ENCODE data around the gene GEMIN8.
A peak's percentile ranks its signal among the peaks of the same experiment; 100 is the strongest.

The GEMIN8 gene, protein sequence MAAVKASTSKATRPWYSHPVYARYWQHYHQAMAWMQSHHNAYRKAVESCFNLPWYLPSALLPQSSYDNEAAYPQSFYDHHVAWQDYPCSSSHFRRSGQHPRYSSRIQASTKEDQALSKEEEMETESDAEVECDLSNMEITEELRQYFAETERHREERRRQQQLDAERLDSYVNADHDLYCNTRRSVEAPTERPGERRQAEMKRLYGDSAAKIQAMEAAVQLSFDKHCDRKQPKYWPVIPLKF
- long read RNA-seq, transcript GEMIN8-202 (5 exons, 1,682 nt), result minor isoform, 5 of 105 reads
- long read RNA-seq, transcript GEMIN8-203 (4 exons, 1,119 nt), result major isoform, 36 of 105 reads
- long read RNA-seq, partial matches to known transcripts, result 54 of 105 reads
- long read RNA-seq, other reads (novel, unspliced or antisense), result 10 of 105 reads

DNA sequence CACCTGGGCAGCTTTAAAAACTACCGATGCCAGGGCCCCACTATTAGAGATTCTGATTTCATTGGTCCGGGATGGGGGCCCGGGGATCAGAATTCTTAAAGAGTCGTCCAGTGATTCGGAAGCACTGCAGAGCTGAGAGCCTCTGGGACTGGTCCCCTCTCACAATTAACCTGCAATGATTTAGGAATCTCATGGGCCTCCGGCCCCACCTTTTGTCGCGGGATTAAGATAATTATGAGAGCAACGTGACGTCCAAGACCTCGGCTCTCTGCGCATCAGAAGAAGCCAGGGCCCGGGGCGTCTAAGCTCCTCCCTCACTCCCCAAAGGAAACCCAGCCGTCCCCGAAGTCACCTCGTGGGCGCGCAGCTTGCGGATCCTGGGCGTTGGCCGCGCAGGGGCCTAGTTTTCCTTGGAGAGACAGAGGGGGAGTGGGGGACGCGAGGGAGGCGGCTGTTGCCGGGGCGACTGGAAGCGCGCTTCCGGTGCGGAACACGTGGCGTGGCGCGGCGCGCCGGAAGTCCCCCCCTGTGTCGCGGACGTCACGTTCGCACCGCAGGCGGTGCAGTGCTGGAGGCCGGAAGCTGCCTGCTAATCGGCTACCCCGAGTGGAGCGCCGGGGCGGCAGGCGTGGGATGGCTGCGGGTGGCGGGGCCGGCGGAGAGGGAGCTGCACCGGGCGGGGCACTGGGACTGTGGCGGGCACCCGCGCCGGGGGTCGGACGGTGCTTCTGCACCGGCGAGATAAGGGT, at the start of gene GEMIN8:
Gene GEMIN8 (minus strand): TSS at position 468 of the 749 bp plus-strand sequence. CDS start 8,414 bp downstream, outside the sequence.
- peak; percentile 86 for TF ChIP-seq POLR2AphosphoS5 (IDR thresholded peaks at IDR 0.05; ENCODE audit: low read depth)
- no peak for TF ChIP-seq SPI1 (IDR thresholded peaks at IDR 0.05; ENCODE audit: borderline replicate concordance, low read depth)
- peak; percentile 86 for TF ChIP-seq GABPA (IDR thresholded peaks at IDR 0.05; ENCODE audit: low read depth)
- TF ChIP-seq, protein P1, sequence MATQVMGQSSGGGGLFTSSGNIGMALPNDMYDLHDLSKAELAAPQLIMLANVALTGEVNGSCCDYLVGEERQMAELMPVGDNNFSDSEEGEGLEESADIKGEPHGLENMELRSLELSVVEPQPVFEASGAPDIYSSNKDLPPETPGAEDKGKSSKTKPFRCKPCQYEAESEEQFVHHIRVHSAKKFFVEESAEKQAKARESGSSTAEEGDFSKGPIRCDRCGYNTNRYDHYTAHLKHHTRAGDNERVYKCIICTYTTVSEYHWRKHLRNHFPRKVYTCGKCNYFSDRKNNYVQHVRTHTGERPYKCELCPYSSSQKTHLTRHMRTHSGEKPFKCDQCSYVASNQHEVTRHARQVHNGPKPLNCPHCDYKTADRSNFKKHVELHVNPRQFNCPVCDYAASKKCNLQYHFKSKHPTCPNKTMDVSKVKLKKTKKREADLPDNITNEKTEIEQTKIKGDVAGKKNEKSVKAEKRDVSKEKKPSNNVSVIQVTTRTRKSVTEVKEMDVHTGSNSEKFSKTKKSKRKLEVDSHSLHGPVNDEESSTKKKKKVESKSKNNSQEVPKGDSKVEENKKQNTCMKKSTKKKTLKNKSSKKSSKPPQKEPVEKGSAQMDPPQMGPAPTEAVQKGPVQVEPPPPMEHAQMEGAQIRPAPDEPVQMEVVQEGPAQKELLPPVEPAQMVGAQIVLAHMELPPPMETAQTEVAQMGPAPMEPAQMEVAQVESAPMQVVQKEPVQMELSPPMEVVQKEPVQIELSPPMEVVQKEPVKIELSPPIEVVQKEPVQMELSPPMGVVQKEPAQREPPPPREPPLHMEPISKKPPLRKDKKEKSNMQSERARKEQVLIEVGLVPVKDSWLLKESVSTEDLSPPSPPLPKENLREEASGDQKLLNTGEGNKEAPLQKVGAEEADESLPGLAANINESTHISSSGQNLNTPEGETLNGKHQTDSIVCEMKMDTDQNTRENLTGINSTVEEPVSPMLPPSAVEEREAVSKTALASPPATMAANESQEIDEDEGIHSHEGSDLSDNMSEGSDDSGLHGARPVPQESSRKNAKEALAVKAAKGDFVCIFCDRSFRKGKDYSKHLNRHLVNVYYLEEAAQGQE (IDR thresholded peaks at IDR 0.05; ENCODE audit: insufficient replicate concordance, low read depth), result peak; percentile 9
- TF ChIP-seq, protein P2, sequence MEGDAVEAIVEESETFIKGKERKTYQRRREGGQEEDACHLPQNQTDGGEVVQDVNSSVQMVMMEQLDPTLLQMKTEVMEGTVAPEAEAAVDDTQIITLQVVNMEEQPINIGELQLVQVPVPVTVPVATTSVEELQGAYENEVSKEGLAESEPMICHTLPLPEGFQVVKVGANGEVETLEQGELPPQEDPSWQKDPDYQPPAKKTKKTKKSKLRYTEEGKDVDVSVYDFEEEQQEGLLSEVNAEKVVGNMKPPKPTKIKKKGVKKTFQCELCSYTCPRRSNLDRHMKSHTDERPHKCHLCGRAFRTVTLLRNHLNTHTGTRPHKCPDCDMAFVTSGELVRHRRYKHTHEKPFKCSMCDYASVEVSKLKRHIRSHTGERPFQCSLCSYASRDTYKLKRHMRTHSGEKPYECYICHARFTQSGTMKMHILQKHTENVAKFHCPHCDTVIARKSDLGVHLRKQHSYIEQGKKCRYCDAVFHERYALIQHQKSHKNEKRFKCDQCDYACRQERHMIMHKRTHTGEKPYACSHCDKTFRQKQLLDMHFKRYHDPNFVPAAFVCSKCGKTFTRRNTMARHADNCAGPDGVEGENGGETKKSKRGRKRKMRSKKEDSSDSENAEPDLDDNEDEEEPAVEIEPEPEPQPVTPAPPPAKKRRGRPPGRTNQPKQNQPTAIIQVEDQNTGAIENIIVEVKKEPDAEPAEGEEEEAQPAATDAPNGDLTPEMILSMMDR (IDR thresholded peaks at IDR 0.05; ENCODE audit: insufficient read depth, low read length), result no peak
- DNase-seq (ENCODE audit: low read depth in 1 of 2, low spot score in 1 of 2), result peak; percentile 70 to 83
- peak within 1 kb of the TSS; percentile 71 for H3K4me3 ChIP-seq (replicated peaks; ENCODE audit: insufficient read depth, low read length)
- no peaks in the 10 kb centered on the region for H3K27me3 ChIP-seq (ENCODE audit: insufficient read depth, poor library complexity, severe bottlenecking)
- peak within 1 kb of the TSS; percentile 80 for H3K27ac ChIP-seq (replicated peaks)

DNA sequence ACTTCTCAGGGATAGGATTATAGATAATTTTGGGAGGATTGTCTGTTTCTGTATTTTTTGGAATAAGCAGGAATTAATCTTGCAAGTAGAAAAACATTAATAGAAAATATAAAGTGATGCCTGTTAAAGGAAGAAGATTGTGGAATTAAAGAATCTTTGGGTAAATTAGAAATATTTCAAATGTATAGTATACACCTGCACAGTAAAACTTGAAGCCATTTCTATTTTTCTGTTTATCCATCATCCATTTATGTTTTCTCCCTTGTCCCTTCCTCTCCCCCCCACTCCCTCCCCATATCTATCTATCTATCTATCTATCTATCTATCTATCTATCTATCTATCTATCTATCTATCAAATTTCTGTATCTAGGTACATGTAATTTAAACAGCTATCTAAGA, 46.9 kb upstream of the GEMIN8 start:
- H3K27me3 ChIP-seq (ENCODE audit: insufficient read depth, poor library complexity, severe bottlenecking), result no peaks in the 10 kb centered on the region
- no peak overlapping the region for H3K4me3 ChIP-seq (replicated peaks; ENCODE audit: insufficient read depth, low read length)
- H3K27ac ChIP-seq (replicated peaks), result no peak overlapping the region
- no peak for DNase-seq (ENCODE audit: low read depth in 1 of 2, low spot score in 1 of 2)
- no peak for TF ChIP-seq GABPA (IDR thresholded peaks at IDR 0.05; ENCODE audit: low read depth)
- TF ChIP-seq, protein P1 (IDR thresholded peaks at IDR 0.05; ENCODE audit: insufficient replicate concordance, low read depth), result no peak
- no peak for TF ChIP-seq POLR2AphosphoS5 (IDR thresholded peaks at IDR 0.05; ENCODE audit: low read depth)
- TF ChIP-seq SPI1 (IDR thresholded peaks at IDR 0.05; ENCODE audit: borderline replicate concordance, low read depth), result no peak
- TF ChIP-seq, protein P2 (IDR thresholded peaks at IDR 0.05; ENCODE audit: insufficient read depth, low read length), result no peak

DNA sequence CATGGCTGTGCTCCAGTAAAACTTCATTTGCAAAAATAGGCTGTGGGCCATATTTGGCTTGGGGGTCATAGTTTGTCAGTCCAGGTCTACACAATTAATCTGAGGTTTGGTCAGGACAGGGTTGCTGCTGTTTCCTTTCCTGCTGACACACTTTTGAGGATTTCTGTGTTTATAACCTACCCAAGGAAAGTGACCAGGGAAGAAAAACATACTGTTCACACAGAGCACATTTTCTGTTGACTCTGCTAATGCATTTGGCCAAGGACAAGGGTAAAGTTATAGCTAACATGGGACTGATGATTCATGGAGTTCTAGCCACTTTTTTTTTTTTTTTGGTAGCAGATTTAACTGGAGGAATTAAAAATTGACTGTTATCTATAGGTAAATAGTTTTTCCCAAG, 43.9 kb upstream of the GEMIN8 start:
- no peak for DNase-seq (ENCODE audit: low read depth in 1 of 2, low spot score in 1 of 2)
- TF ChIP-seq GABPA (IDR thresholded peaks at IDR 0.05; ENCODE audit: low read depth) (no peak), SPI1 (IDR thresholded peaks at IDR 0.05; ENCODE audit: borderline replicate concordance, low read depth) (no peak), POLR2AphosphoS5 (IDR thresholded peaks at IDR 0.05; ENCODE audit: low read depth) (no peak)
- TF ChIP-seq, protein P2 (IDR thresholded peaks at IDR 0.05; ENCODE audit: insufficient read depth, low read length), result no peak
- TF ChIP-seq, protein P1 (IDR thresholded peaks at IDR 0.05; ENCODE audit: insufficient replicate concordance, low read depth), result no peak
- no peak overlapping the region for H3K4me3 ChIP-seq (replicated peaks; ENCODE audit: insufficient read depth, low read length)

More for the DNA sequence above, 43.9 kb upstream of the GEMIN8 start:
- Histone ChIP-seq H3K27ac (replicated peaks) (no peak overlapping the region), H3K27me3 (ENCODE audit: insufficient read depth, poor library complexity, severe bottlenecking) (no peaks in the 10 kb centered on the region)
